ENCODE results near the gene MYO9A. TPM values are rescaled to one million over a fixed set of nuclear protein-coding genes. Genes with fewer than 3 reads are reported as not detected.

Gene MYO9A
- total RNA-seq, 2 donors from 2014 or later: 34.9 to 36.4 TPM

DNA sequence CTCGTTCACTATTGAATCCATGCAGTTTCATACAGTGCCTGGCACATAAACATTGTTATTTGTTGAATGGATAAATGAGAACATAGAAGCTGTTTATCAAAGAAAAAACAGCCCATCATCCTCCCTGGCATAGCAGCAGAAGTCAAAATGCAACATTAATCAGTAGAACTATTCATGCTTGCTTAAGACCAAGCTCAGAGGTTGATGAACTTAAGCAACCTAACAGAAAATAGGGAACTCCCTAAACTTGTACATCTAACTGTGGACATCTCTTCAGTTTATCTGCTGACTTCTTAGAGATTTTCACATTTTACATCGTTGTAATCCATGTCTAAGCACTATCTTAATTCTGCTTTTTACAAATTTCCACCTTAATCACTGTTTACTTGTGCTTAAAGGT lies 29.5 kb upstream of the MYO9A start:
- Histone ChIP-seq H3K4me1 (ENCODE audit: control insufficient read depth, insufficient read depth, low read length) (no peaks in the 10 kb centered on the region), H3K9me3 (ENCODE audit: control insufficient read depth, low read length) (no peaks in the 10 kb centered on the region), H3K9ac (ENCODE audit: extremely low read depth, low read length, poor library complexity, severe bottlenecking) (no peak overlapping the region), H3K27ac (ENCODE audit: low read depth, low read length) (no peak overlapping the region), H3K4me3 (ENCODE audit: low read length) (no peak overlapping the region), H3K27me3 (ENCODE audit: control insufficient read depth, insufficient read depth, low read length, poor library complexity, severe bottlenecking) (peaks cover 66% of the 10 kb centered on the region), H3K36me3 (ENCODE audit: control insufficient read depth, insufficient read depth, low read length) (no peaks in the 10 kb centered on the region)
- no peak for DNase-seq
- Mint-ChIP-seq H3K4me1 (peaks cover 5% of the 10 kb centered on the region), H3K9me3 (no peaks in the 10 kb centered on the region), H3K27me3 (ENCODE audit: insufficient read depth) (peaks cover 52% of the 10 kb centered on the region), H3K4me3 (no peak overlapping the region), H3K27ac (no peak overlapping the region), H3K36me3 (ENCODE audit: low read depth) (no peaks in the 10 kb centered on the region)
- TF ChIP-seq, protein P1, sequence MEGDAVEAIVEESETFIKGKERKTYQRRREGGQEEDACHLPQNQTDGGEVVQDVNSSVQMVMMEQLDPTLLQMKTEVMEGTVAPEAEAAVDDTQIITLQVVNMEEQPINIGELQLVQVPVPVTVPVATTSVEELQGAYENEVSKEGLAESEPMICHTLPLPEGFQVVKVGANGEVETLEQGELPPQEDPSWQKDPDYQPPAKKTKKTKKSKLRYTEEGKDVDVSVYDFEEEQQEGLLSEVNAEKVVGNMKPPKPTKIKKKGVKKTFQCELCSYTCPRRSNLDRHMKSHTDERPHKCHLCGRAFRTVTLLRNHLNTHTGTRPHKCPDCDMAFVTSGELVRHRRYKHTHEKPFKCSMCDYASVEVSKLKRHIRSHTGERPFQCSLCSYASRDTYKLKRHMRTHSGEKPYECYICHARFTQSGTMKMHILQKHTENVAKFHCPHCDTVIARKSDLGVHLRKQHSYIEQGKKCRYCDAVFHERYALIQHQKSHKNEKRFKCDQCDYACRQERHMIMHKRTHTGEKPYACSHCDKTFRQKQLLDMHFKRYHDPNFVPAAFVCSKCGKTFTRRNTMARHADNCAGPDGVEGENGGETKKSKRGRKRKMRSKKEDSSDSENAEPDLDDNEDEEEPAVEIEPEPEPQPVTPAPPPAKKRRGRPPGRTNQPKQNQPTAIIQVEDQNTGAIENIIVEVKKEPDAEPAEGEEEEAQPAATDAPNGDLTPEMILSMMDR (conservative IDR thresholded peaks at IDR 0.05): no peak
- 93% methylated on average over 2 of the region's 2 CpGs; no CpG with 5 or more reads in 1 of the 2 experiments for WGBS, 2 experiments (ENCODE audit: insufficient coverage in 1 of 2, insufficient read length in 1 of 2)

DNA sequence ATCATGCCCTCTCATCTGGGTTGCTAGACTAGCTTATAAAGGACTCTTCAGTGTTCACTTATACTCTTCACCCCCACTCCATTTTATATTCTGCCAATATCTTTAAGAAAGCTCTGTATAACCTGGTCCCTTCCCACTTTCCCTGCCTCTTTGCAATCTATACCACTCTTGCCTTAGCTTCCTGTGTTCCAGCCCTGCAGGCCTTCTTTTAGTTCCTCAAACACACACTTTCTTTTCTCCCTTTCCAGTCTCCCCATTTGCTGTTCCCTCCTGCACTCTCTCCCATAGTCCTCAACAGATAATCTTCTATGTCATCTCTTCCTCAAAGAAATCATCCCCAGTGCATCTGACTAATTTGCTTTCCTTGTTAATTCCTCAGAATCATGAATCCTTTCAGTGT lies 29.0 kb upstream of the MYO9A start:
- H3K27ac Mint-ChIP-seq: no peak overlapping the region
- H3K4me1 Mint-ChIP-seq: peaks cover 5% of the 10 kb centered on the region
- Histone ChIP-seq H3K9ac (ENCODE audit: extremely low read depth, low read length, poor library complexity, severe bottlenecking) (no peak overlapping the region), H3K4me3 (ENCODE audit: low read length) (no peak overlapping the region), H3K9me3 (ENCODE audit: control insufficient read depth, low read length) (no peaks in the 10 kb centered on the region), H3K36me3 (ENCODE audit: control insufficient read depth, insufficient read depth, low read length) (no peaks in the 10 kb centered on the region), H3K4me1 (ENCODE audit: control insufficient read depth, insufficient read depth, low read length) (no peaks in the 10 kb centered on the region), H3K27ac (ENCODE audit: low read depth, low read length) (no peak overlapping the region), H3K27me3 (ENCODE audit: control insufficient read depth, insufficient read depth, low read length, poor library complexity, severe bottlenecking) (peaks cover 70% of the 10 kb centered on the region)
- TF ChIP-seq, protein P1 (conservative IDR thresholded peaks at IDR 0.05): no peak
- H3K27me3 Mint-ChIP-seq (ENCODE audit: insufficient read depth): peaks cover 52% of the 10 kb centered on the region
- DNase-seq: no peak
- no peaks in the 10 kb centered on the region for H3K9me3 Mint-ChIP-seq
- no peaks in the 10 kb centered on the region for H3K36me3 Mint-ChIP-seq (ENCODE audit: low read depth)
- H3K4me3 Mint-ChIP-seq: no peak overlapping the region

DNA sequence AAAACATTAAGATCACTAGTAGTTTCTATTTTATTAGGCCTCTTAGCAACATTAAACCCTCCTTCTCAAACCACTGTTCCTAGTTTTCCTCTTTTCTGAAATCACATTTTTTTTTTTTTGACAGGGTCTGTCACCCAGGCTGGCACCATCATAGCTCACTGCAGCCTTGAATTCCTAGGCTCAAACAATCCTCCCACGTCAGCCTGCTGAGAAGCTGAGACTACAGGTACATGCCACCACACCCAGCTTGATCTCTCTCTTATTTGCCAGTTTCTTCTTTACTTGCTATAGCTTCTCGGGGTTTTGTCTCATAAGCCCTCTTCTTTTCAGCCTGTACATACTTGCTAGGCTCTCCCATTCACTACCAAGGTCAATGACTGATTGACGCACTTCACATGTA lies 28.3 kb upstream of the MYO9A start:
- TF ChIP-seq, protein P1 (conservative IDR thresholded peaks at IDR 0.05): no peak
- Mint-ChIP-seq H3K4me1 (peaks cover 10% of the 10 kb centered on the region), H3K9me3 (no peaks in the 10 kb centered on the region), H3K4me3 (no peak overlapping the region), H3K36me3 (ENCODE audit: low read depth) (no peaks in the 10 kb centered on the region), H3K27me3 (ENCODE audit: insufficient read depth) (peaks cover 51% of the 10 kb centered on the region), H3K27ac (no peak overlapping the region)
- no peak overlapping the region for H3K27ac ChIP-seq (ENCODE audit: low read depth, low read length)
- H3K9ac ChIP-seq (ENCODE audit: extremely low read depth, low read length, poor library complexity, severe bottlenecking): no peak overlapping the region
- peaks cover 67% of the 10 kb centered on the region for H3K27me3 ChIP-seq (ENCODE audit: control insufficient read depth, insufficient read depth, low read length, poor library complexity, severe bottlenecking)
- DNase-seq: no peak
- no peaks in the 10 kb centered on the region for H3K36me3 ChIP-seq (ENCODE audit: control insufficient read depth, insufficient read depth, low read length)
- H3K4me3 ChIP-seq (ENCODE audit: low read length): no peak overlapping the region
- H3K9me3 ChIP-seq (ENCODE audit: control insufficient read depth, low read length): no peaks in the 10 kb centered on the region
- 93 to 94% methylated on average over 3 of the region's 3 CpGs for WGBS, 2 experiments (ENCODE audit: insufficient coverage in 1 of 2, insufficient read length in 1 of 2)
- H3K4me1 ChIP-seq (ENCODE audit: control insufficient read depth, insufficient read depth, low read length): peaks cover 4% of the 10 kb centered on the region

Data from endodermal cell (in vitro differentiated cells).